K562 (cell line): ENCODE data around the gene AGAP1. TPM values are rescaled to one million over a fixed set of nuclear protein-coding genes. Genes with fewer than 3 reads are reported as not detected.

Source experiments
- ATAC-seq: fragments of 200-7000 bp; cut with Tn5 transposase; 3 replicates; pipeline ENCODE4 v1.9.1; 2020; ENCODE audit warnings: moderate library complexity
- BruUV-seq: library from RNA; stranded (reverse); fragments of 400-500 nt; replicated peaks from 2 replicates; lab custom pipeline; 2021; lab: Mats Ljungman, UMichigan
- CTCF ChIA-PET: fragments of 300-600 bp; formaldehyde crosslinking; extraction: SDS; loops from one replicate; lab custom pipeline; 2021; ENCODE audit warnings: low intra/inter-chr PET ratio; lab: Yijun Ruan, JAX
- POLR2A ChIA-PET: fragments of 300-600, 350-650 bp; sonication (Branson Sonifier 250); formaldehyde crosslinking; extraction: SDS; loops from one replicate; lab custom pipeline; 2021; ENCODE audit warnings: antibody characterized with exemption, inconsistent platforms; lab: Yijun Ruan, JAX
- DNase-seq, 4 experiments: peaks; one replicate each; pipeline versions ENCODE4 v3.0.0 to v3.0.0-alpha.2; 2011 to 2018; ENCODE audit warnings: low spot score in 3 of 4, mixed read lengths in 3 of 4; ENCODE audit errors: extremely low read depth in 1 of 4
- FAIRE-seq: peaks from 2 replicates; lab custom pipeline; 2011; peaks lifted over from hg19 to GRCh38; lab: Jason Lieb, UNC
- H2AFZ ChIP-seq: 2 replicates; pipeline ENCODE4 v1.6.0; 2011; ENCODE audit warnings: low read depth, low read length, control low read depth, inconsistent platforms
- H3K27ac ChIP-seq: fragments of 200-600 bp; 3 replicates; pipeline ENCODE4 v1.8.0; 2011; ENCODE audit warnings: low read depth, mild to moderate bottlenecking, control low read depth, inconsistent platforms, low read length, moderate library complexity, mixed read lengths; ENCODE audit errors: extremely low read depth
- H3K27me3 ChIP-seq, 2 experiments: fragments of 300-600 bp in 1 of 2; 2 replicates in 1 of 2; 3 replicates in 1 of 2; pipeline versions ENCODE4 v1.6.0 to v1.8.0; 2011; ENCODE audit warnings: inconsistent platforms in 2 of 2, low read length in 2 of 2, mild to moderate bottlenecking in 1 of 2, mixed read lengths in 1 of 2, moderate library complexity in 1 of 2; ENCODE audit not compliant: control insufficient read depth in 2 of 2, insufficient read depth in 2 of 2
- H3K36me3 ChIP-seq: fragments of 300-600 bp; 3 replicates; pipeline ENCODE4 v1.8.0; 2011; ENCODE audit warnings: mild to moderate bottlenecking, low read length, inconsistent platforms; ENCODE audit not compliant: control insufficient read depth, insufficient read depth
- H3K4me1 ChIP-seq, 2 experiments: fragments of 200-600 bp in 1 of 2; replicated peaks in 1 of 2; 2 replicates in 1 of 2; 3 replicates in 1 of 2; pipeline versions ENCODE4 v1.5.1 to v1.8.0; 2011; ENCODE audit warnings: inconsistent platforms in 2 of 2, low read length in 2 of 2, mild to moderate bottlenecking in 1 of 2, mixed read lengths in 1 of 2, moderate library complexity in 1 of 2; ENCODE audit not compliant: control insufficient read depth in 2 of 2, insufficient read depth in 2 of 2
- H3K4me2 ChIP-seq: 2 replicates; pipeline ENCODE4 v1.6.1; 2011; ENCODE audit warnings: low read length, control low read depth, inconsistent platforms, mixed read lengths; ENCODE audit not compliant: insufficient read depth
- H3K4me3 ChIP-seq: fragments of 200-600 bp; sonication (generic), shearing (Covaris generic); 2 replicates; pipeline ENCODE4 v1.5.1; 2016; ENCODE audit warnings: control low read depth, inconsistent platforms
- H3K79me2 ChIP-seq: fragments of 200-600 bp; 3 replicates; pipeline ENCODE4 v1.8.0; 2011; ENCODE audit warnings: low read length, inconsistent platforms; ENCODE audit not compliant: control insufficient read depth, insufficient read depth
- H3K9ac ChIP-seq, 2 experiments: 2 replicates each; pipeline versions ENCODE4 v1.6.0 to v1.6.1; 2011; ENCODE audit warnings: low read depth in 2 of 2, low read length in 2 of 2, control low read depth in 1 of 2, inconsistent platforms in 1 of 2, mild to moderate bottlenecking in 1 of 2, mixed read lengths in 1 of 2; ENCODE audit not compliant: insufficient read depth in 1 of 2
- H3K9me1 ChIP-seq: one replicate; pipeline ENCODE4 v1.6.0; 2011; ENCODE audit warnings: inconsistent platforms, mild to moderate bottlenecking, low read length, moderate library complexity; ENCODE audit not compliant: control insufficient read depth, insufficient read depth
- H3K9me3 ChIP-seq: replicated peaks from 2 replicates; pipeline ENCODE4 v1.5.1; 2011; ENCODE audit warnings: low read depth, low read length, inconsistent platforms; ENCODE audit not compliant: control insufficient read depth, insufficient read depth
- H4K20me1 ChIP-seq: replicated peaks from 2 replicates; pipeline ENCODE4 v1.6.1; 2011; ENCODE audit warnings: low read length, inconsistent platforms, mixed read lengths; ENCODE audit not compliant: control insufficient read depth, insufficient read depth
- SMAD2 ChIP-seq: fragments of 150-350 bp; IDR thresholded peaks from 2 replicates; pipeline ENCODE4 v1.6.1; 2014; ENCODE audit warnings: low read depth, mild to moderate bottlenecking, low read length
- ZBTB33 ChIP-seq: sonication (generic); formaldehyde crosslinking; IDR thresholded peaks from 2 replicates; pipeline ENCODE4 v1.8.1; 2023; ENCODE audit warnings: mild to moderate bottlenecking, missing genetic modification reagents
- ZNF212 ChIP-seq: fragments of 450-650 bp; formaldehyde crosslinking; IDR thresholded peaks from 2 replicates; pipeline ENCODE4 v1.4.0; 2020; ENCODE audit warnings: mild to moderate bottlenecking
- ZNF511 ChIP-seq: sonication (generic); formaldehyde crosslinking; IDR thresholded peaks from 2 replicates; pipeline ENCODE4 v1.8.0; 2022; ENCODE audit warnings: mild to moderate bottlenecking, missing genetic modification reagents
- WGBS: fragments of 100-300 bp; shearing (Covaris generic); methylation state at CpG from one replicate; pipeline ENCODE4 v1.1.6; 2016; ENCODE audit warnings: low coverage, mixed read lengths; ENCODE audit not compliant: insufficient coverage; ENCODE audit errors: missing lambda C conversion rate; 5-methylcytosine and 5-hydroxymethylcytosine counted together
- in situ Hi-C: fragments of 300-500 bp; cut with MboI; formaldehyde crosslinking; loops from 4 replicates; pipeline ENCODE4 v1.15.0; 2018; ENCODE audit warnings: inconsistent platforms, mixed read lengths
- intact Hi-C: fragments of 100-400 bp; cut with micrococcal nuclease; formaldehyde crosslinking; loops from 2 replicates; pipeline ENCODE4 v1.14.2; 2022
- polyA plus RNA-seq, 8 experiments: library from polyadenylated mRNA; depleted of rRNA in 4 of 8; stranded (reverse) in 5 of 8; unstranded in 3 of 8; fragments of >200 nt; fragmentation: Nextera tagmentation in 2 of 8; fragmentation: Illumina TruSeq in 1 of 8; extraction: Ambion mirVana in 2 of 8; extraction: Trizol in 1 of 8; gene quantifications; 2 replicates each; pipeline versions ENCODE4 v1.2.1 to v1.2.3, GENCODE V29; 2011 to 2014; ENCODE audit warnings: inconsistent platforms in 1 of 8, missing spikeins in 1 of 8
- total RNA-seq, 7 experiments: library from RNA; depleted of rRNA in 6 of 7; stranded (reverse); fragments of >200 nt in 6 of 7; fragmentation: Illumina TruSeq in 2 of 7; extraction: Trizol in 2 of 7; gene quantifications; 2 replicates each; pipeline versions ENCODE4 v1.2.1 to v1.2.3, GENCODE V29; 2011 to 2021; ENCODE audit warnings: low replicate concordance in 1 of 7

The AGAP1 gene
- total and polyA plus RNA-seq, 9 of the 15 experiments (the other 6 are each of a cell fraction or from before 2014, with no cell fraction given): 1.3 to 24.0 (median 10.6) TPM

- in situ Hi-C loops (no loop called here), intact Hi-C loops (no loop called here)
- POLR2A ChIA-PET: interaction anchor here (0.6 kb wide), 1 partner anchor 20 kb away, joined by 3 read pairs; no protein-coding TSS in a partner anchor
- H3K27me3 ChIP-seq: no peaks in the 10 kb centered on the region
- no peak for ATAC-seq
- no peak for TF ChIP-seq ZNF511 (CRISPR knock-in tag)
- TF ChIP-seq SMAD2: no peak
- TF ChIP-seq ZNF212 (CRISPR knock-in tag): no peak
- TF ChIP-seq ZBTB33 (CRISPR knock-in tag): no peak
- no peak overlapping the region; a peak in 1 of 4 replicates for H3K9ac ChIP-seq
- no peak overlapping the region for H3K4me2 ChIP-seq
- no peak overlapping the region for H2AFZ ChIP-seq
- no peak overlapping the region for H3K4me3 ChIP-seq
- 87% methylated on average over 14 of the region's 21 CpGs for WGBS
- peaks cover 15% of the 10 kb centered on the region; the same call in 1 of the 3 replicates for H3K36me3 ChIP-seq
- no peaks in the 10 kb centered on the region for H3K9me3 ChIP-seq
- no peaks in the 10 kb centered on the region for H3K79me2 ChIP-seq
- no peak for FAIRE-seq
- H3K9me1 ChIP-seq: no peaks in the 10 kb centered on the region
- CTCF ChIA-PET: interaction anchor here (0.6 kb wide), 1 partner anchor 150 kb away, joined by 3 read pairs; no protein-coding TSS in a partner anchor
- BruUV-seq: no TSS peak
- no peak for DNase-seq
- H3K4me1 ChIP-seq: no peaks in the 10 kb centered on the region; a peak in 1 of 5 replicates
- H3K27ac ChIP-seq: no peak overlapping the region
- peaks cover 4% of the 10 kb centered on the region; the same call in 1 of the 2 replicates for H4K20me1 ChIP-seq
Measured at GRCh38 chr2:235754357-235755207, 260.7 kb downstream of the AGAP1 start.
